ENCODE data around the gene SST.

DNA sequence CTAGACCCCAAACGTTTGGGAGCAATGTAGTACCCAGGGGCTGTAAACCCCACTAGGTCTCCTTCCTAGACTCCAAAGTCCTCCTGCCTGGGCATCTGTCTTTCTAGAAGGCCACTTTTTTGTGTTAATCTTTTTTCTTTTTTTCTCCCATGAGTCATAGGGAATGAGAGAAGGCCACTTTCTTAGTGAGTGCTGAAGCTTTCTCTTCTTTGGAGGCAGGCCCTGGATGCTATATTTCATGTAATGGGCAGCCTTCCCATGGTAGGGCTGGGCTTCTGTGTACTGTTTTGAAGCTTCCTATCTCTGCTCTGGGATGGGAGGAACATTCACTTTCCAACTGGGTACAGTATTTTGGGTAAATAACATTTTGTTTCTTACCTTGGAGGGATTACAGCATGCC lies 47.4 kb upstream of the SST start:
- TF ChIP-seq, protein P1, sequence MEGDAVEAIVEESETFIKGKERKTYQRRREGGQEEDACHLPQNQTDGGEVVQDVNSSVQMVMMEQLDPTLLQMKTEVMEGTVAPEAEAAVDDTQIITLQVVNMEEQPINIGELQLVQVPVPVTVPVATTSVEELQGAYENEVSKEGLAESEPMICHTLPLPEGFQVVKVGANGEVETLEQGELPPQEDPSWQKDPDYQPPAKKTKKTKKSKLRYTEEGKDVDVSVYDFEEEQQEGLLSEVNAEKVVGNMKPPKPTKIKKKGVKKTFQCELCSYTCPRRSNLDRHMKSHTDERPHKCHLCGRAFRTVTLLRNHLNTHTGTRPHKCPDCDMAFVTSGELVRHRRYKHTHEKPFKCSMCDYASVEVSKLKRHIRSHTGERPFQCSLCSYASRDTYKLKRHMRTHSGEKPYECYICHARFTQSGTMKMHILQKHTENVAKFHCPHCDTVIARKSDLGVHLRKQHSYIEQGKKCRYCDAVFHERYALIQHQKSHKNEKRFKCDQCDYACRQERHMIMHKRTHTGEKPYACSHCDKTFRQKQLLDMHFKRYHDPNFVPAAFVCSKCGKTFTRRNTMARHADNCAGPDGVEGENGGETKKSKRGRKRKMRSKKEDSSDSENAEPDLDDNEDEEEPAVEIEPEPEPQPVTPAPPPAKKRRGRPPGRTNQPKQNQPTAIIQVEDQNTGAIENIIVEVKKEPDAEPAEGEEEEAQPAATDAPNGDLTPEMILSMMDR (IDR thresholded peaks at IDR 0.05), result no peak
- TF ChIP-seq POLR2A (IDR thresholded peaks at IDR 0.05), result no peak

Measured in uterus (tissue), 2 donors.